ENCODE results near the gene CDC42BPB. TPM values are rescaled to one million over a fixed set of nuclear protein-coding genes. Genes with fewer than 3 reads are reported as not detected.
A peak's percentile ranks its signal among the peaks of the same experiment; 100 is the strongest.

Gene CDC42BPB
- total RNA-seq, 4 donors from 2014 or later, result 145 to 255 (median 197) TPM

GRCh38 chr14:102918438-102918837, 138.9 kb downstream of the CDC42BPB start:
- Histone ChIP-seq H3K27me3 (peaks cover 0 to 9% of the 10 kb centered on the region in 2 donors), H3K9me3 (no peaks in the 10 kb centered on the region), H3K4me1 (peaks cover 0 to 50% (median 11%) of the 10 kb centered on the region in 4 donors), H3K27ac (no peak overlapping the region), H3K4me3 (no peak overlapping the region), H3K36me3 (no peaks in the 10 kb centered on the region)
- TF ChIP-seq POLR2A (IDR thresholded peaks at IDR 0.05) (no peak), CTCF (IDR thresholded peaks at IDR 0.05) (no peak)
- no peak for DNase-seq

- Histone ChIP-seq H3K9me3 (no peaks in the 10 kb centered on the region), H3K36me3 (no peaks in the 10 kb centered on the region), H3K4me3 (no peak overlapping the region), H3K27ac (peak overlapping the region in 2 of 4 donors; percentile 68 to 77), H3K4me1 (peaks cover 0 to 47% (median 6%) of the 10 kb centered on the region in 4 donors), H3K27me3 (peaks cover 0 to 4% of the 10 kb centered on the region in 2 donors)
- TF ChIP-seq POLR2A (IDR thresholded peaks at IDR 0.05) (no peak), CTCF (IDR thresholded peaks at IDR 0.05) (peak; percentile 50 to 66 (median 57))
- DNase-seq, result peak; percentile 76 to 89 (median 87)
These were observed 139.7 kb downstream of the CDC42BPB start for GRCh38 chr14:102917469-102918211.

DNA sequence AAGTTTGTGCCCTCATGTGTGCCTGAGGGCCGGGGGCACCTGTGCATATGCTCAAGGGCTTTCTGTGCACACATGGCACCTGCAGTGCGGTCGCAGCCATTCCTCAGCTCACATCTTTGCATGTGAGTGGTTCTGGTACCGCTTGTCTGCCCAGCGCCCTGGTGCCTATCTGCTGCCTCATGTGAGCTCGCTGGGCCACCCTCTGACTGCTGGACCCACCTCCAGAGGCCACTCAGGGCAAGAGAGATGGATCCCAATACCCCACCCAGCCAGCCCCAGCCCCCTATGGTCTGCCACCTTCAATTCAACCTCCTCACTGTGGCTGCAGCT, 140.3 kb downstream of the CDC42BPB start:
- Histone ChIP-seq H3K27me3 (no peaks in the 10 kb centered on the region), H3K4me1 (peaks cover 0 to 44% (median 5%) of the 10 kb centered on the region in 4 donors), H3K27ac (peak overlapping the region in 2 of 4 donors; percentile 68 to 77), H3K36me3 (no peaks in the 10 kb centered on the region), H3K4me3 (no peak overlapping the region), H3K9me3 (no peaks in the 10 kb centered on the region)
- peak in 2 of 3 donors; percentile 81 to 84 for DNase-seq
- no peak for TF ChIP-seq POLR2A (IDR thresholded peaks at IDR 0.05)
- no peak for TF ChIP-seq CTCF (IDR thresholded peaks at IDR 0.05)

DNA sequence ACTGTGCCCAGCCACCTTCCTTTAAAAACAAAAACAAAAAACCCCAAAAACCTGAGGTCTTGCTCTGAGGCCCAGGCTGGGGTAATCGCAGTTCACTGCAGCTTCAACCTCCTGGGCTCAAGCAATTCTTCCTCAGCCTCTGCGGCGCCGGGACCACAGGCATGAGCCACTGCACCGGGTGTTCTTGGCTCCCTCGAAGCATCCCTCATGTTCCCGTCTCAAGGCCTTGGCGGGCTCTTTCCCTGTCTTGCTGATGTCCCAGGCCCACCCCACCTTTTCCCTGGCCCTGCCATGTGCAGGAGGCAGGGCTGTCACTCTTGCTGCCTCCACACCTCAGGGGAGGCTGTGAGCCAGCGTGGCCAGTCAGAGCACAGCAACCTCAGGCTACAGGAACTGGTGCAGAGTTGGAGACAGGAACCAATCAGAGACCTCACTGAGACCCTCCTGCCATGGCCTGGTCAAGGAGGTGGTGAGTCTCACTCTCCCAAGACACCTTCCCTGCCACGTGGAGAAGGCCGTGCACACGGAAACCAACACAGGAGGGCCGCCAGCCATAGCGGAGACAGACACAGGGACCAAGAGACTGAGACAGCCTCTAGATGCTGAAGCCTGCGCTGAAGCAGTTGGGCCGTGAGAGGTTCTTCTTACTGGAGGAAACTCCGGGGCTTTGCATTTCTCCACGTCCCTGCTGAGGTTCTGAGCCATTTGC, 140.8 kb downstream of the CDC42BPB start:
- Histone ChIP-seq H3K36me3 (no peaks in the 10 kb centered on the region), H3K4me3 (no peak overlapping the region), H3K4me1 (peaks cover 0 to 44% (median 5%) of the 10 kb centered on the region in 4 donors), H3K9me3 (no peaks in the 10 kb centered on the region), H3K27ac (peak overlapping the region in 2 of 4 donors; percentile 44 to 77), H3K27me3 (no peaks in the 10 kb centered on the region)
- peak in 1 of 3 donors; percentile 40 for DNase-seq
- no peak for TF ChIP-seq CTCF (IDR thresholded peaks at IDR 0.05)
- TF ChIP-seq POLR2A (IDR thresholded peaks at IDR 0.05), result no peak

DNA sequence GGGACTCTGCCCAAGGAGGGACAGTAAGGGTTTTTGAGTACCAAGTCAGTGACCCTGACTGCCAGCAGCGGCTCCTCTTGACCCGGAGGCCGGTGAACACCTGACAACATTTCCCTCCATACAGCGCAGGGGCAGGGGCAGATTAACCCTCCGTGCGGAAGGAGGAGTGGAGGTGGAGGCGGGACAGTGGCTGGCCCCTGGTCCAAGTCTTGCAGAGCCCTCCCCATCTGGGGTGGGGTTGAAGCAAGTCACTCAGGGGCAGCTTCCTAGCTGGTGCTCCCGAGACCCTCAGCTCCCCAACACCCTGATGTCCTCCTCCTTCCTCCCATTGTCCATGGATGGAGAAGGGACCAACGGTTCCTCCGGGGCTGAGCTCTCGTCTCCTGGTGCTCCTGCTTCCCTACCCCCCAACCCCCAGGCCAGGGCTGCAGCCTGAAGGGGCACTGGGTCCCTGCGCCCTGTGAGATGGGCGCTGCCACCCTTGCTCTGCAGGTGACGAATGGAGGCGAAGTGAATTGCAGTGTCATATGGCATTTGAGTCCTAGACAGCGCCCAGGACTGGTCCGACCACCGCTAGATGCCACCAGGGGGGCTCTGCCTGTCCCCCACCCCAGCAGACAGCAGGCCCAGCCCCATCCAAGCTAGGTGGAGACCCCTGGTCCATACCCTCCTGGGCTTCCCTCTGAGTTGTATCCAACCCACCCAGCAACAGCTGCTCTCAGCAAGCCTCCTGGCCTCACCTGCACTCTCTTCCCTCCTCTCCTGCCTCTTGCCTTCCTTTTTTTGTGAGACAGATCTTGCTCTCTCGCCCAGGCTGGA, 141.8 kb downstream of the CDC42BPB start:
- no peak overlapping the region for H3K4me3 ChIP-seq
- H3K4me1 ChIP-seq, result peaks cover 0 to 44% (median 5%) of the 10 kb centered on the region in 4 donors
- no peaks in the 10 kb centered on the region for H3K36me3 ChIP-seq
- no peaks in the 10 kb centered on the region for H3K9me3 ChIP-seq
- peak overlapping the region in 1 of 4 donors; percentile 60 for H3K27ac ChIP-seq
- H3K27me3 ChIP-seq, result no peaks in the 10 kb centered on the region
- DNase-seq, result peak in 1 of 3 donors; percentile 36
- TF ChIP-seq POLR2A (IDR thresholded peaks at IDR 0.05) (no peak), CTCF (IDR thresholded peaks at IDR 0.05) (no peak)

Measured in Peyer's patch (tissue), 4 donors.